Adrenal gland (tissue), 12 donors: Measurements from ENCODE around the gene STK39. TPM values are rescaled to one million over a fixed set of nuclear protein-coding genes. Genes with fewer than 3 reads are reported as not detected.

Experiments
- DNase-seq, 7 donors: peaks; one replicate each; pipeline ENCODE4 v3.0.0-alpha.2; 2019 to 2020
- H3K27ac ChIP-seq, 5 donors: fragments of 200-600 bp; sonication (generic) in 4 of 5; 1 replicate in 3 of 5; 2 replicates in 2 of 5; pipeline versions ENCODE4 v1.5.1 to v1.8.0; 2016 to 2020; ENCODE audit warnings: mild to moderate bottlenecking in 1 of 5
- H3K27me3 ChIP-seq: fragments of 200-600 bp; 2 replicates; pipeline ENCODE4 v1.8.0; 2021
- H3K36me3 ChIP-seq, 2 donors: fragments of 200-600 bp; replicated peaks in 1 of 2; 1 replicate in 1 of 2; 2 replicates in 1 of 2; pipeline versions ENCODE4 v1.5.1 to v1.8.0; 2018 to 2022
- H3K4me1 ChIP-seq, 2 donors: fragments of 200-600 bp; replicated peaks in 1 of 2; 1 replicate in 1 of 2; 2 replicates in 1 of 2; pipeline versions ENCODE4 v1.5.1 to v1.8.0; 2018 to 2021
- H3K4me3 ChIP-seq, 4 donors: fragments of 200-600 bp; sonication (generic) in 3 of 4; one replicate each; pipeline ENCODE4 v1.5.1; 2016 to 2018
- H3K9me3 ChIP-seq, 3 donors: fragments of 200-600 bp; sonication (generic) in 1 of 3; replicated peaks in 1 of 3; 1 replicate in 2 of 3; 2 replicates in 1 of 3; pipeline versions ENCODE4 v1.5.1 to v1.8.0; 2016 to 2021
- POLR2A ChIP-seq, 2 donors: fragments of 450-650 bp; IDR thresholded peaks; one replicate each; pipeline ENCODE4 v1.6.1; 2017; ENCODE audit warnings: antibody characterized with exemption in 2 of 2, mild to moderate bottlenecking in 2 of 2, moderate library complexity in 1 of 2
- WGBS, 4 donors: extraction: QIAGEN DNeasy Blood & Tissue Kit in 2 of 4; methylation state at CpG; one replicate each; pipeline versions ENCODE4 v1.1.5 to v1.1.7; 2013 to 2017; 5-methylcytosine and 5-hydroxymethylcytosine counted together
- intact Hi-C, 2 donors: fragments of 100-400 bp; cut with DNase I; formaldehyde crosslinking; loops; one replicate each; pipeline versions ENCODE4 v1.14.1 to v1.15.0; 2022 to 2023
- polyA plus RNA-seq, 3 donors: library from polyadenylated mRNA; stranded (reverse); fragments of 200-250 nt in 2 of 3; fragments of 350-450 nt in 1 of 3; fragmentation: Illumina TruSeq in 1 of 3; extraction: RNeasy Lipid Tissue Mini Kit (QIAGEN cat#74804) in 1 of 3; gene quantifications; one replicate each; pipeline ENCODE4 v1.2.3, GENCODE V29; 2013 to 2014
- total RNA-seq, 9 donors: library from RNA; depleted of rRNA in 4 of 9; stranded (reverse); fragments of >200 nt in 4 of 9; fragments of 120-200 nt in 1 of 9; fragmentation: NEBNext Ultra II Directional in 1 of 9; extraction: Animal tissue kit (Norgen Biotek cat#: 25700) in 1 of 9; gene quantifications; one replicate each; pipeline versions ENCODE4 v1.1.0 to v1.2.4, GENCODE V29; 2013 to 2023
- TF ChIP-seq, protein P1 (sequence below), 6 experiments: fragments of 450-650 bp in 4 of 6; fragments of 200-600 bp in 2 of 6; sonication (generic) in 1 of 6; IDR thresholded peaks; 1 replicate in 5 of 6; 2 replicates in 1 of 6; pipeline versions ENCODE4 v1.5.1 to v1.8.0; 2016 to 2021; ENCODE audit warnings: antibody characterized with exemption in 6 of 6, mild to moderate bottlenecking in 2 of 6, moderate library complexity in 1 of 6
- donor health status: healthy with polysubstance abuse.
- donor health status: Bipolar disorder and iron deficiency.
- donor health status: DM: yes; HTN: yes; CAD: no.
- donor health status: DM: no; HTN: no; CAD: no.
- donor health status: DM: no; HTN: no; CAD: no.
- donor health status: DM: yes; HTN: yes; CAD: no.

STK39 gene
- total and polyA plus RNA-seq, 12 donors: 2.4 to 11.1 (median 5.8) TPM

DNA sequence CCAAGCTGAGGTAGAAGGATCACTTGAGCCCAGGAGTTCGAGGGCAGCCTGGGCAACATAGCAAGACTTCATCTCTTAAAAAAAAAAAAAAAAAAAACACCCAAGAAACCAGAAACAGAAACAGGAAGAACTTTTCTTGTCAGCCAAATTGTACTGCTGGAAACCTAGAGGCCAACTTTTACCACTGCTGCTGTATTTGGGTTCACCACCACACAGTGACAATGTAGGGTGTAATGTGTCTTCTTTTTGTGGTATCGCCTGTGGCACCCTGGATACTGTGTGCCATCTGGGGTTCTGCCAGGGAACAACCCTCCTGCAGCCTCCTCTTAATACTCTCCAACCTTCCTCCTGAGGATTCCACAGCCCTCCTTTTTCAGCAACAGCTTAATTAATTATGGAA lies 72.6 kb downstream of the STK39 start:
- no peak for DNase-seq
- Histone ChIP-seq H3K36me3 (no peaks in the 10 kb centered on the region), H3K27ac (no peak overlapping the region), H3K4me3 (no peak overlapping the region), H3K9me3 (no peaks in the 10 kb centered on the region), H3K4me1 (no peaks in the 10 kb centered on the region), H3K27me3 (no peaks in the 10 kb centered on the region)
- intact Hi-C loops: no loop called here
- 82 to 97% (median 92%) methylated on average over 2 of the region's 2 CpGs for WGBS, 4 donors
- TF ChIP-seq POLR2A (IDR thresholded peaks at IDR 0.05): no peak
- TF ChIP-seq, protein P1, sequence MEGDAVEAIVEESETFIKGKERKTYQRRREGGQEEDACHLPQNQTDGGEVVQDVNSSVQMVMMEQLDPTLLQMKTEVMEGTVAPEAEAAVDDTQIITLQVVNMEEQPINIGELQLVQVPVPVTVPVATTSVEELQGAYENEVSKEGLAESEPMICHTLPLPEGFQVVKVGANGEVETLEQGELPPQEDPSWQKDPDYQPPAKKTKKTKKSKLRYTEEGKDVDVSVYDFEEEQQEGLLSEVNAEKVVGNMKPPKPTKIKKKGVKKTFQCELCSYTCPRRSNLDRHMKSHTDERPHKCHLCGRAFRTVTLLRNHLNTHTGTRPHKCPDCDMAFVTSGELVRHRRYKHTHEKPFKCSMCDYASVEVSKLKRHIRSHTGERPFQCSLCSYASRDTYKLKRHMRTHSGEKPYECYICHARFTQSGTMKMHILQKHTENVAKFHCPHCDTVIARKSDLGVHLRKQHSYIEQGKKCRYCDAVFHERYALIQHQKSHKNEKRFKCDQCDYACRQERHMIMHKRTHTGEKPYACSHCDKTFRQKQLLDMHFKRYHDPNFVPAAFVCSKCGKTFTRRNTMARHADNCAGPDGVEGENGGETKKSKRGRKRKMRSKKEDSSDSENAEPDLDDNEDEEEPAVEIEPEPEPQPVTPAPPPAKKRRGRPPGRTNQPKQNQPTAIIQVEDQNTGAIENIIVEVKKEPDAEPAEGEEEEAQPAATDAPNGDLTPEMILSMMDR (IDR thresholded peaks at IDR 0.05): no peak

DNA sequence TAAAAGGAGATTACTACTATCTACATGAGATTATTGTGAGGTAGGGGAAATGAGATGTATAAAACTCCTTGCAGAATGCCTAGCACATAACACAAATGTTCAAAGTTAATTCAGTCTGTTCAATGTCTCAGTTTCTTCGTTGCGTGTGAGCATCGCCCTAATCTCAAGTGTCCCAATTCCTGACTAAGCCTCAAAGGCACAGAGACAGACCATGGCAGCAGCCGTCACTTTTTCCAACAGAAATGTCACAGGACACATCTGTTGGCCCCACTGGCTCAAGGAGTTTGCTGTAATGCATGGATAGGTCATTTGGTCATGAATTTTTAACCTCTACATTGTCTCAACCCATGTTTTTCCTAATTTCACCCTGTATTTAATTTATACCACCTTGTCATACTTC lies 75.3 kb downstream of the STK39 start:
- H3K4me1 ChIP-seq: peaks cover 0 to under 1% of the 10 kb centered on the region in 2 donors
- H3K36me3 ChIP-seq: no peaks in the 10 kb centered on the region
- 98 to 100% (median 99%) methylated on average over 4 of the region's 4 CpGs for WGBS, 4 donors
- no peak overlapping the region for H3K27ac ChIP-seq
- no peaks in the 10 kb centered on the region for H3K27me3 ChIP-seq
- H3K9me3 ChIP-seq: no peaks in the 10 kb centered on the region
- intact Hi-C loops: no loop called here
- H3K4me3 ChIP-seq: no peak overlapping the region
- TF ChIP-seq, protein P1 (IDR thresholded peaks at IDR 0.05): no peak
- TF ChIP-seq POLR2A (IDR thresholded peaks at IDR 0.05): no peak
- no peak for DNase-seq

DNA sequence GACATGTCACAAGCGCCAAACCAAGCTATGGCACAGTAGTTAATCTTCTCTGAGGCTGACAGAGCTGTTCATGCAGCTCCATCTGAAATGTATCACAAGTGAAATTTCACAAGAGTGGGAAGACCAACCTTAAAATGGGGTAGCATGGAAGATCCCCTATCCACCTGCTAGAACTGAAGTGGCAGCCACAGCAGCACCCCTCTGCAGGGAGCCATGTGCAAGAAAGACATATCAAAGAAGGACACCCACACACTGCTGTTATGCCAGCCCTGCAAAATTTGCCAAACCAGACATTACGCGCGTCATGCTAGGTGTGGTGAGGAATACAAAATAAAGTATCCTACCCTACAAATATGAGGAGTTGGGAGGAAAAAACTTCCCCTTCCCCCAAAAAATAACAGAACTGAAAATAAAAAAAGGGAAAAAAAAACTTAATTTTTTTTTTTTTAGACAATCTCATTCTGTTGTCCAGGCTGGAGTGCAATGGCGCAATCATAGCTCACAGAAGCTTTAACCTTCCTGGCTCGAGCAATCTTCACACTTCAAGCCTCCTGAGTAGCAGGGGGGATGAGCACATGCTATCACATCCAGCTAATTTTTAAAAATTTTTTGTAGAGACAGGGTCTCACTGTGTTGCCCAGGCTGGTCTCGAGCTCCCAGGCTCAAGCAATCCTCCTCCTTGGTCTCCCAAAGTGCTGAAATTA lies 76.2 kb downstream of the STK39 start:
- intact Hi-C loops: no loop called here
- no peak for DNase-seq
- H3K4me3 ChIP-seq: no peak overlapping the region
- H3K36me3 ChIP-seq: no peaks in the 10 kb centered on the region
- peaks cover 0 to 9% of the 10 kb centered on the region in 2 donors for H3K4me1 ChIP-seq
- TF ChIP-seq, protein P1 (IDR thresholded peaks at IDR 0.05): no peak
- TF ChIP-seq POLR2A (IDR thresholded peaks at IDR 0.05): no peak
- H3K27ac ChIP-seq: no peak overlapping the region
- no peaks in the 10 kb centered on the region for H3K27me3 ChIP-seq
- H3K9me3 ChIP-seq: no peaks in the 10 kb centered on the region
- WGBS, 4 donors: 75 to 86% (median 82%) methylated on average over 7 of the region's 7 CpGs

DNA sequence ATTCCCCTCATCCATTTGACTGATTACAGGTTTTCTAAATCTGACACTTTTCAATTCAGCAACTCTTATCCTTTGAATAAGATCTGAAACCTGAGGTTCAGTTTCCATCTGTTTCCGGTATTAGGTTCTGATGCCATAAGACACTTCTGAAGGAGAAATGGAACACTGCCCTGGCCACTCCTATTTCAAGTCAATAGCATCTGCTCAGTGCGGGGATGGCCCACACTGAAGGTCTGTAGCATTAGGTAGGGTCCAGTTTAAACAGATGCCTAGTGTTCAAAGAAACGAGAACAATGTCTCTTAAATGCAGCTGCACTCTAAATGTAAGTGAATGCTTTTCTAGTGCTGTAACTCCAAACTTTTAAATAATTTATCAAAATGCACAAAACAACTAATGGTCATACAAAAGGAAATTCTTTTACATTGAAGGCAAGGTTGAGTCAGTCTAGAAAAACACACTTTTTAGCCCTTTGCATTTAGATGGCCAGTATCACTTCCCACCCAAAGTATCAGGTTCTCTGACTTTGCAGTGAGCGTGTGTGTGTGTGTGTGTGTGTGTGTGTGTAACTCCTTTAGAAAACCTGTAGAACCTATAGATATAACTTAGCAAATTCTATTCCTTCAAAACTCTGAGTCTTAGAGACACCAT lies 78.2 kb downstream of the STK39 start:
- peaks cover 0 to 15% of the 10 kb centered on the region in 2 donors for H3K4me1 ChIP-seq
- 83 to 89% (median 87%) methylated on average over 4 of the region's 4 CpGs for WGBS, 4 donors
- intact Hi-C loops: no loop called here

More for the DNA sequence above, 78.2 kb downstream of the STK39 start:
- no peaks in the 10 kb centered on the region for H3K36me3 ChIP-seq
- H3K27ac ChIP-seq: no peak overlapping the region
- no peak for TF ChIP-seq POLR2A (IDR thresholded peaks at IDR 0.05)
- TF ChIP-seq, protein P1 (IDR thresholded peaks at IDR 0.05): no peak
- H3K9me3 ChIP-seq: no peaks in the 10 kb centered on the region
- H3K27me3 ChIP-seq: no peaks in the 10 kb centered on the region
- no peak overlapping the region for H3K4me3 ChIP-seq
- no peak for DNase-seq
